Natural killer cell (primary cell): ENCODE measurements around the gene CDH8. TPM values are rescaled to one million over a fixed set of nuclear protein-coding genes. Genes with fewer than 3 reads are reported as not detected.
"Not testable (repeated sequence)": the region's sequence is repeated elsewhere in the genome, so short reads cannot be mapped to it uniquely, and the experiment has no call there.

Experiments
- ATAC-seq, 3 donors: fragments of 150-1000 bp in 2 of 3; fragments of 200-7000 bp in 1 of 3; cut with Tn5 transposase; 1 replicate in 1 of 3; 2 replicates in 2 of 3; pipeline ENCODE4 v1.10.0; 2021; ENCODE audit warnings: mild to moderate bottlenecking in 2 of 3, moderate library complexity in 2 of 3
- DNase-seq, 2 donors: peaks; one replicate each; pipeline versions ENCODE4 v3.0.0 to v3.0.0-alpha.2; 2013 to 2021; ENCODE audit warnings: mixed read lengths in 1 of 2
- H3K27ac ChIP-seq: one replicate; pipeline ENCODE4 v1.5.1; 2013; ENCODE audit warnings: mild to moderate bottlenecking, low read length
- H3K27me3 ChIP-seq: one replicate; pipeline ENCODE4 v1.6.1; 2013; ENCODE audit warnings: low read length; ENCODE audit not compliant: control insufficient read depth, insufficient read depth
- H3K36me3 ChIP-seq: one replicate; pipeline ENCODE4 v1.6.1; 2013; ENCODE audit warnings: low read length; ENCODE audit not compliant: control insufficient read depth, insufficient read depth
- H3K4me1 ChIP-seq: one replicate; pipeline ENCODE4 v1.6.1; 2013; ENCODE audit warnings: low read length; ENCODE audit not compliant: control insufficient read depth, insufficient read depth
- H3K4me3 ChIP-seq: one replicate; pipeline ENCODE4 v1.5.1; 2013; ENCODE audit warnings: low read length
- H3K9me3 ChIP-seq: one replicate; pipeline ENCODE4 v1.6.1; 2013; ENCODE audit warnings: low read length; ENCODE audit not compliant: control insufficient read depth, insufficient read depth
- H3K27ac Mint-ChIP-seq, 2 donors: one replicate each; pipeline ENCODE4 v1.8.0; 2022; ENCODE audit warnings: mild to moderate bottlenecking in 2 of 2, mixed read lengths in 2 of 2, moderate library complexity in 1 of 2
- H3K27me3 Mint-ChIP-seq, 2 donors: one replicate each; pipeline ENCODE4 v1.8.0; 2022; ENCODE audit warnings: low read depth in 2 of 2, mixed read lengths in 2 of 2
- H3K36me3 Mint-ChIP-seq: one replicate; pipeline ENCODE4 v1.8.0; 2022; ENCODE audit warnings: mixed read lengths
- H3K4me1 Mint-ChIP-seq, 2 donors: one replicate each; pipeline ENCODE4 v1.8.0; 2022; ENCODE audit warnings: mixed read lengths in 2 of 2
- H3K4me3 Mint-ChIP-seq: one replicate; pipeline ENCODE4 v1.8.0; 2022; ENCODE audit warnings: mild to moderate bottlenecking, moderate library complexity, mixed read lengths
- H3K9me3 Mint-ChIP-seq, 2 donors: one replicate each; pipeline ENCODE4 v1.8.0; 2022; ENCODE audit warnings: mixed read lengths in 2 of 2
- WGBS: methylation state at CpG from one replicate; pipeline ENCODE4 v1.1.7; 2013; ENCODE audit warnings: missing lambda C conversion rate; ENCODE audit not compliant: insufficient coverage; 5-methylcytosine and 5-hydroxymethylcytosine counted together
- intact Hi-C: fragments of 100-400 bp; cut with micrococcal nuclease; formaldehyde crosslinking; loops from one replicate; pipeline ENCODE4 v1.14.2; 2022
- total RNA-seq, 4 donors: library from RNA; stranded (reverse); fragments of 120-200 nt in 1 of 4; gene quantifications; one replicate each; pipeline versions ENCODE4 v1.2.3 to v1.2.4, GENCODE V29; 2013 to 2022
- TF ChIP-seq, protein P1 (sequence below): fragments of 200-600 bp; IDR thresholded peaks from one replicate; pipeline ENCODE4 v1.8.0; 2022; ENCODE audit warnings: antibody characterized with exemption

CDH8 gene
- total RNA-seq, 3 donors from 2014 or later (not counting 1 experiment from before 2014, with no cell fraction given) = not detected

DNA sequence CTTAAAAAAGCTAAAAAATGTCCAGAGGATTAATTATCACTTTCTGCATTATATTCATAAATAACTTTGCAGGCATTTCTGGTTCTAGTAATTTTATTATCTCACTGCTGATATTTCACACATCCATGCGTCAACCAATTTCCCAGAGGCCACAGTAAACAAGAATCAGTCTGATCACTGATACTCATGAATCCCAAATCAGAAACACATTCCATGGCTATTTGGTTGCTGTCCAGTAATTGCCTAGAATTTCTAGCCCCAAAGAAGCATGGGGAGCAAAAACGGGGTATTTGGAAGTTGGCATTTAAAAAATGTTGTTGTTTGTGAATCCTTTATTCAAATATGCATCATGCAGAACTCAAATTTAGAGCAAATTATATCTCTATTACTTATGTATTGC, 244.8 kb downstream of the CDH8 start:
- Histone ChIP-seq H3K9me3 (no peaks in the 10 kb centered on the region), H3K4me3 (no peak overlapping the region), H3K36me3 (no peaks in the 10 kb centered on the region), H3K4me1 (no peaks in the 10 kb centered on the region), H3K27ac (no peak overlapping the region), H3K27me3 (no peaks in the 10 kb centered on the region)
- no peaks in the 10 kb centered on the region for H3K27me3 Mint-ChIP-seq
- H3K9me3 Mint-ChIP-seq = peaks cover 5 to 9% of the 10 kb centered on the region in 2 donors
- DNase-seq (no peak), ATAC-seq (no peak)
- H3K4me1 Mint-ChIP-seq = no peaks in the 10 kb centered on the region
- TF ChIP-seq, protein P1, sequence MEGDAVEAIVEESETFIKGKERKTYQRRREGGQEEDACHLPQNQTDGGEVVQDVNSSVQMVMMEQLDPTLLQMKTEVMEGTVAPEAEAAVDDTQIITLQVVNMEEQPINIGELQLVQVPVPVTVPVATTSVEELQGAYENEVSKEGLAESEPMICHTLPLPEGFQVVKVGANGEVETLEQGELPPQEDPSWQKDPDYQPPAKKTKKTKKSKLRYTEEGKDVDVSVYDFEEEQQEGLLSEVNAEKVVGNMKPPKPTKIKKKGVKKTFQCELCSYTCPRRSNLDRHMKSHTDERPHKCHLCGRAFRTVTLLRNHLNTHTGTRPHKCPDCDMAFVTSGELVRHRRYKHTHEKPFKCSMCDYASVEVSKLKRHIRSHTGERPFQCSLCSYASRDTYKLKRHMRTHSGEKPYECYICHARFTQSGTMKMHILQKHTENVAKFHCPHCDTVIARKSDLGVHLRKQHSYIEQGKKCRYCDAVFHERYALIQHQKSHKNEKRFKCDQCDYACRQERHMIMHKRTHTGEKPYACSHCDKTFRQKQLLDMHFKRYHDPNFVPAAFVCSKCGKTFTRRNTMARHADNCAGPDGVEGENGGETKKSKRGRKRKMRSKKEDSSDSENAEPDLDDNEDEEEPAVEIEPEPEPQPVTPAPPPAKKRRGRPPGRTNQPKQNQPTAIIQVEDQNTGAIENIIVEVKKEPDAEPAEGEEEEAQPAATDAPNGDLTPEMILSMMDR = no peak
- intact Hi-C loops = no loop called here
- no peaks in the 10 kb centered on the region for H3K36me3 Mint-ChIP-seq
- H3K4me3 Mint-ChIP-seq = no peak overlapping the region
- H3K27ac Mint-ChIP-seq = no peak overlapping the region
- WGBS = 80% methylated on average over 2 of the region's 2 CpGs

DNA sequence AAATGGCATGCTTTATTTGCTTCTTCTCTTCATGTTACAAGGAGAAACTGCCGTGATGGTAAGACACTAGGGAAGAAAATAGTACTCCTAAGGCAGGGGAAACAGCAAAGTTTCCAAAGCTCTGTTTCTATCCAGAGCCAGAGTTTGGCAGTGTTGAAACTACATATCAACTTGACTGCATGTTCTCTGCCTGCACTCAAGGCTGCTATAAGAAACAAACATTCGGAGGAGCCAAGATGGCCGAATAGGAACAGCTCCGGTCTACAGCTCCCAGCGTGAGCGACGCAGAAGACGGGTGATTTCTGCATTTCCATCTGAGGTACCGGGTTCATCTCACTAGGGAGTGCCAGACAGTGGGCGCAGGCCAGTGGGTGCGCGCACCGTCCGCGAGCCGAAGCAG, 254.4 kb downstream of the CDH8 start:
- ATAC-seq, H3K4me3 ChIP-seq, H3K4me1 ChIP-seq, H3K27ac Mint-ChIP-seq, H3K27me3 Mint-ChIP-seq, H3K36me3 Mint-ChIP-seq, H3K4me3 Mint-ChIP-seq, H3K4me1 Mint-ChIP-seq, H3K36me3 ChIP-seq, H3K27me3 ChIP-seq, DNase-seq, H3K9me3 ChIP-seq, intact Hi-C loops, H3K27ac ChIP-seq: not testable (repeated sequence)
- peaks cover 12 to 15% of the 10 kb centered on the region in 2 donors for H3K9me3 Mint-ChIP-seq
- WGBS = 92% methylated on average over 12 of the region's 16 CpGs

DNA sequence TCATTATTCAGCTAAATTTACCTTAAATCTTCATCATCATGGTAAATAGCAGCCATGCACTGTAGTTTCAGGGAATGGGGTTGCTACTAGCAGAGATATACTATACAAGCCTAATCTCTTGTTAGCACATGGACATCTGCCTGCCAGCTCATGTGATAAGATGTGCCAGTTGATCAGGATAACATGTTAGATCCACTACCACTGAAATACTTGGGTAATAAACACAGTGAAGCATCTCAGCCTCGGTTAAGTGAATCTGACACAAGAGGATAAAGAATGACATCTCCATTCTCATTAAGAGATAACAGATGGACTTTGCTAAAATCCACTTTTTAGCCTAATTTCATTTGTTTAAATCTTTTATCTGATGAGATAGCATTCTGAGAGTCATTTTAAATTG, 256.1 kb downstream of the CDH8 start:
- H3K9me3 ChIP-seq = no peaks in the 10 kb centered on the region
- no peaks in the 10 kb centered on the region for H3K27me3 ChIP-seq
- WGBS = 50% methylated on average over 1 of the region's 1 CpG
- H3K4me1 Mint-ChIP-seq = no peaks in the 10 kb centered on the region
- H3K27ac ChIP-seq = no peak overlapping the region
- intact Hi-C loops = no loop called here
- TF ChIP-seq, protein P1 = no peak
- H3K4me3 ChIP-seq = no peak overlapping the region
- ATAC-seq (no peak), DNase-seq (no peak)
- H3K4me1 ChIP-seq = no peaks in the 10 kb centered on the region
- no peaks in the 10 kb centered on the region for H3K27me3 Mint-ChIP-seq
- no peak overlapping the region for H3K4me3 Mint-ChIP-seq
- no peak overlapping the region for H3K27ac Mint-ChIP-seq
- peaks cover 6% of the 10 kb centered on the region for H3K36me3 Mint-ChIP-seq
- H3K9me3 Mint-ChIP-seq = peaks cover 12 to 17% of the 10 kb centered on the region in 2 donors
- H3K36me3 ChIP-seq = no peaks in the 10 kb centered on the region

DNA sequence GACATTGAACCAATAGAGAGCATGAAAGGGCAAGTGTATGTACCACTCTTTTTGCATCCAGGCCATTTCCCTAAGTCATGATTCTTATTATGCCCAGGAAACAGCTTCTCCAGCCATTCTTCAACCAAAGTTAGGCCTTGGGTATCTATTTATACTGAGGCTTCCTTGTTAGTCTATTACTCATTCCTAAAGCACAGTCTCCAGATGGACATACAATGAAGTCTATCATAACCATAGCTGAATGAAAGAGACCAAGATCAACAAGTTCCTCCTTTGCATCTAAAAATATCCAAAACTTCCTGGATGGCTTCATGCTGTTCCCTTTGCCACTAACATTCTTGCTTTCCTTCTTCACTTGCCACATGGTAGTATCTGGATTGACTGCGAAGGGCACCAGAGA, 265.9 kb downstream of the CDH8 start:
- no peaks in the 10 kb centered on the region for H3K27me3 Mint-ChIP-seq
- H3K9me3 Mint-ChIP-seq = peaks cover 8 to 13% of the 10 kb centered on the region in 2 donors
- no peaks in the 10 kb centered on the region for H3K4me1 Mint-ChIP-seq
- DNase-seq (no peak), ATAC-seq (no peak)
- Histone ChIP-seq H3K4me1 (no peaks in the 10 kb centered on the region), H3K27me3 (no peaks in the 10 kb centered on the region), H3K9me3 (no peaks in the 10 kb centered on the region), H3K27ac (no peak overlapping the region), H3K36me3 (no peaks in the 10 kb centered on the region), H3K4me3 (no peak overlapping the region)
- no peak overlapping the region for H3K4me3 Mint-ChIP-seq
- intact Hi-C loops = no loop called here
- 79% methylated on average over 1 of the region's 1 CpG for WGBS
- TF ChIP-seq, protein P1 = no peak
- H3K36me3 Mint-ChIP-seq = peaks cover 17% of the 10 kb centered on the region
- no peak overlapping the region for H3K27ac Mint-ChIP-seq
